Left cardiac atrium (tissue), 4 donors: ENCODE results near the gene RELN. TPM values are rescaled to one million over a fixed set of nuclear protein-coding genes. Genes with fewer than 3 reads are reported as not detected.

Experiments
- ATAC-seq, 2 donors: fragments of 200-7000 bp; cut with Tn5 transposase; one replicate each; pipeline ENCODE4 v1.9.1; 2020; ENCODE audit warnings: mild to moderate bottlenecking in 2 of 2, moderate library complexity in 2 of 2
- DNase-seq: peaks from one replicate; pipeline ENCODE4 v3.0.0-alpha.2; 2020
- intact Hi-C, 2 donors: fragments of 100-400 bp; cut with DNase I; formaldehyde crosslinking; loops; one replicate each; pipeline versions ENCODE4 v1.14.1 to v1.15.1; 2022 to 2023
- total RNA-seq, 2 donors: library from RNA; stranded (reverse); fragmentation: NEBNext Ultra II Directional; extraction: Animal tissue kit (Norgen Biotek cat#: 25700); gene quantifications; one replicate each; pipeline ENCODE4 v1.2.1, GENCODE V29; 2021
- donor health status: DM: no; HTN: yes; CAD: no.
- donor health status: DM: no; HTN: yes; CAD: no; lungs with severe emphysema.
- donor health status: DM: yes; HTN: yes; CAD: no.
- donor health status: Dilated cardiomyopathy.

Gene RELN
- total RNA-seq, 2 donors from 2014 or later, result 3.3 to 3.6 TPM

DNA sequence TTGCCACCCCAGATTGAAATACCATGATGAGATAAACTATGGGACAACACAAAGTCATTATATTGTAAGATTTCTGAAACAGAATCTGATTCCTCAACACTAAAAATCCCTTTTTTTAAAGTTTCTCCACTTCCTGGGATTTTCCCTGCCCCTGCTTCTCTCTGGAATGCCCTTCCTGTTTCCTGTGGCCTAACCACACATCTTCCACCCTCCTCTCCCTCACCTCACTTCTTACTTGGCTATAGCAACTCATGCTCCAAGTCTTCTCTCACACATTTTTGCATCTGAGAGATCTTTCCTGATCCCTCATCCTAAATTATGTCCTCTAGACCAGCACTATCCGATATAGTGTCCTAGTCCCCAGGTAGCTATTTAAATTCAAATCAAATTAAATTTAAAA lies 4.1 kb upstream of the RELN start:
- intact Hi-C loops, result no loop called here
- ATAC-seq, result no peak

DNA sequence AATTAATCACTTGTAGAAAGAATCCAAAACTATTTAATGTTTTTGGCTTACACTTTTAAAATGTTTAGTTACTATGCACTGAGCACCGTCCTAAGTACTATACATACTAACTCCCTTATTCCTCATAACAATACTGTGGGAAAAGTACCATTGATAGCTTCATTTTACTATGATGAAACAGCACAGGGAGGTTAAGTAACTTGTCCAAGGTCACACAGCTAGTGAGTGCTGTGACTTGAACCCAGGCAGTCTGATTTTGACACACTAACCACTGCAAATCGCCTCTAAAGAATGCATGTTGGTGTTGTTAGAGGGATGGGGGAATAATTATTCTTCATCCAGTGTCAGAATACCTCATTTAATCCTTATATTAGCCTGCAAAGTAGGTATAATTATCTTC lies 1.9 kb upstream of the RELN start:
- intact Hi-C loops, result no loop called here
- ATAC-seq (no peak), DNase-seq (no peak)

More for the DNA sequence above, 4.1 kb upstream of the RELN start:
- no peak for DNase-seq

DNA sequence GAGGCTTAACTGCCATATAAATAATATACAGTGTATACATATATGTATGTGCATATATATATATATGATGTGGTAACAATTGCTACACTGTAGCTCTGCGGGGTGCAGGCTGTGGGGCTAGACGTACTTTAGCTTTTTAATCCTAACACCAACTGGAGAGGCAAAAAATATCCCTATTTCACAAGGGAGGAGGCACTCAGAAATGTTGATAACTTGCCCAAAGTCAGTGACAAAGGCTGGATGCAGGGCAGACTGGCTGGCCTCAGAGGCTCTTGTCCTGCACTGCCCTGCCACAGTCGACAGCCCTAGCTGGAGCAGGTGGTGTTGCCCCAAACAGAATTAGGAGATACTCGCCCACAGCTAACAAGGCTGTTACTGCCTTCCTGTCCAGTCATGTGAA lies 1.5 kb upstream of the RELN start:
- ATAC-seq, result no peak
- intact Hi-C loops, result no loop called here

DNA sequence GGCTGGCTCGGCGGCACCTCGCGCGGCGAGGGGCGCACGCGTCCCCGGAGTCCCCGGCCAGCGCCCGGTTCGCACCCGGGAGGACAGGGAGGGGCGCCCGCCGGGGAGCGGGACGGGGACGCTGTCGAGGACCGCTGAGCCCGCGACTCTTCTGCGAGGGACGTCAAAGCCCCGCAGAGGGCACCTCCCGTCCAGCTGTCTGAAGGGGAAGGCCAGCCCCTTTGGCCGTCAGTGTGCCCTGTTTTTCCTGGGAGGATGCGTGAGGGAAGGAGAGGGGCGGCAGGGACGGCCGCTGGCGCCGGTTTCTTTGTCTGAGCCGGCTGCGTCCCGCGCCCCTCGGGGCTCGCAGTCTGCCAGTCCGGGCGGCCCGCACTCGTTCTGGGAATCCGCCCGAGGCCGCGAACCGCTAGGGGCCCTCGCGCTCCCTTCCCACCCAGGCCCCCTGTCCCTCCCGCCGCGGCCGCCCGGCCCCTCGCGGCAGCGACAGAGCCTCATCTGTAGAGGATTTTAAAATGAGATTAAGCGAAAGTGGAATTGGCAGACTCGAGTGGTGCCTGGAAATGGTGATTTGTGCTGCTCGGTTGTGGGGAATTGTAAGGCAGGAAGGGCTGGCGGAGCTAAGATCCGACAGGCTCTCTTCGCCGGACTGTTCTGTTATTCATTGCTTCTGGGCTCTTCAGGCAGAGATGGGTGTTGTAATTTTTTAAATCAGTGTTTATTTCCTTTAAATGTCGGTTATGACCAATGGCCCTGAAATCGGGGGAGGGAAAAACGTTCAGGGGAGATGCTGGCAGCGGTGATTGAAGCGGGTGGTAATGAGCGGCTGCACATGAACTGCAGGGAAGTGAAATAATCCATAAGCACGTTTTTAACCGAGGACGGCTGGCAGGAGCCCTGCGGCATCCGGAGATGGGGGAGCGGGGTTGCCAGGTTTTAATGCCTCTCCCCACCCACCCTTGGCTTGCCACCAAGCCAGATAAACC lies 618 bp upstream of the RELN start:
- DNase-seq (no peak), ATAC-seq (peak; percentile 47 to 52)
- intact Hi-C loops, result no loop called here

More for the DNA sequence above, 1.5 kb upstream of the RELN start:
- DNase-seq, result no peak

DNA sequence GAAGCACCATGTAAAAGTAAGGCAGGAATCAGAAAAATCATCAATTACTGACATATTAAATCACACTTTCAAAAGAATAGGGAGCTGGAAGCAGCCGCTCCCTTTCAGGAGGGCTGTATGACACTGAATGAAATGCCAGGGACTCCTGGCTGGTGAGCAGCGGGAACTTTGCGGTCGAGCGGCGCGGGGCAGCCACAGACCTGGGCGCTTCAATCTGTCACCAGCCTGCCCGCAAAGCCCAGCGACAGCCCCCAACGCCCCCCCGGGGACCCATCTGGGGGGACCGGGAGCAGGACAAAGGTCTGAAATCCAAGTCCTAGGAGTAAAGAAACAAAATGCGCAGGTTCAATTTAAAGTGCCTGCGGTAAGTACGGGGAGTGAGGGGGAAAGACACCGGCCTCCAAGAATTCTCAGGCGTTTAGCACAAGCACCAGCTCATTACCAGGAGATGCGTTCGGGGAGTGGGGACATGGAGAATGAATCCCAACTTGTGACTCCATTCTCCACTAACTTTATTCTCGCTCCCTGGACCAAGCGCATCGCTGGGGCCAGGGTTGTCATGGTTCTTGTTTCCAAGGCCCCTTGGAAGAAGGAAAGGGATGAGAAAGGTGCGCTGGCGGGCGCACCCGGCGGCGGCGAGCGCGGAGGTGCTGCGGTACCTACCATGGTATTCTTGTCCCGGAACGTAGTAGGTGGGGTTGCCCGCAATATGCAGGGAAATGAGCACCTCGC lies 824 bp downstream of the RELN start:
- DNase-seq (no peak), ATAC-seq (no peak)
- intact Hi-C loops, result no loop called here

DNA sequence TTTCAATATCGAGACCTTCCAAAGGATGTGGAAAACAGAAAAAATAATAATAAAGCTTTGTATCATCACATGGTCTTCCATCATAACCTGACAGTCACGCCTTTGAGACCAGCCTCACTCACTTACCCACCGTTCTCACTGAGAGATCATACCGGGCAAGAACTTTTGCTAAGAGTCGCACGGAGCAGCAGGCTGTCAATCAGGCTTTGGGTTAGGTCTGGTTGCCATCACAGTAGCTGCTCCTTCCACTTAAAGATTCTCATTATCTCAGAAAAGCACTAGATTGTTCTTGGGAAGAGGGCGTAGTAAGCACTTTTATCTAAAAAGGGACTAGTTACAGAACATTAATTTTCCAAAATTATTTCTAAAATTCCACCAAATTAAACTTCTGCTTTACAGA lies 2.0 kb downstream of the RELN start:
- no peak for DNase-seq
- intact Hi-C loops, result no loop called here
- ATAC-seq, result no peak

DNA sequence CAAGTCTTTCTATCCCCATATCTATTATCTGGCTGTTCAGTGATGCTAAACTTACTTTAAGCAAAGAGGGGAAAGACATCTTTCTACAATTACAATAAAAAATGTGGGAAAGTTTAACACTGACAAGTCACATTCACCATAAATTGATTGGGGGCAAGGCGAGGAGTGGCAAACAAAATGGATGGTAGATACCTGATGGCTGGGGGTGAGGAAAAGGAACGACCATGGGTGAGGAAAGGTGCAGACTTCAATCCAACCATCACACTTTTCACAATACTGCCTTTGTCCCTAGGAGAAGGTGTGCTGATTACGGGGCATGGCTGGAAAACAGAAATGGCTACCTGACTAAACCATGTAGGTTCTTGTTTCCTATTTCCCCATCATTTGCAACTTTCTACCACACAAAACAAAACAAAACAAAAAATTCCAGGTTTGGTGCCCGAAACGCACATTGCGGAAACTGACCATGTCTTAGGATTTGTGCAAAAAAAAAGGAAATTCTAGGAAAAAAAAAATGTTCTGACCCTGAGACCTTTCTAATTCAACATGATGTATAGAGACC lies 3.8 kb downstream of the RELN start:
- intact Hi-C loops, result no loop called here
- DNase-seq (no peak), ATAC-seq (no peak)

DNA sequence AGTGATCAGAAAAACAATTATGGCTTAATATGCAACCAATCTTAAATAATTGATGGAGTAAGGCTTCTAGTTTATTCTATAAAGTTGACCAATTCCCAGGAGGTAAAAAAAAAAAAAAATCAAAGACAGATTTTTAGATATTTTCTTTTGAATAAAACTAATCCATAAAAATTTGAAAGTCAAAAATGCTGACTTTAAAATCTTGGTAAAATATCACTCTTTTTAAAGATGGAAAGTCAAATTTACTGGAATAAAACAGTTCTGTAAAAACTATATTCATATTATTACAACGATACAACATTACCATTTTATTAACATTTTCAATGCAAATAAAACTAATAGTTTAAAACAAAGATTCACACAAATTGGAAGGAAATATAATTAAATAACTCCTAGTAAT lies 5.4 kb downstream of the RELN start:
- DNase-seq, result no peak
- no peak for ATAC-seq
- intact Hi-C loops, result no loop called here

DNA sequence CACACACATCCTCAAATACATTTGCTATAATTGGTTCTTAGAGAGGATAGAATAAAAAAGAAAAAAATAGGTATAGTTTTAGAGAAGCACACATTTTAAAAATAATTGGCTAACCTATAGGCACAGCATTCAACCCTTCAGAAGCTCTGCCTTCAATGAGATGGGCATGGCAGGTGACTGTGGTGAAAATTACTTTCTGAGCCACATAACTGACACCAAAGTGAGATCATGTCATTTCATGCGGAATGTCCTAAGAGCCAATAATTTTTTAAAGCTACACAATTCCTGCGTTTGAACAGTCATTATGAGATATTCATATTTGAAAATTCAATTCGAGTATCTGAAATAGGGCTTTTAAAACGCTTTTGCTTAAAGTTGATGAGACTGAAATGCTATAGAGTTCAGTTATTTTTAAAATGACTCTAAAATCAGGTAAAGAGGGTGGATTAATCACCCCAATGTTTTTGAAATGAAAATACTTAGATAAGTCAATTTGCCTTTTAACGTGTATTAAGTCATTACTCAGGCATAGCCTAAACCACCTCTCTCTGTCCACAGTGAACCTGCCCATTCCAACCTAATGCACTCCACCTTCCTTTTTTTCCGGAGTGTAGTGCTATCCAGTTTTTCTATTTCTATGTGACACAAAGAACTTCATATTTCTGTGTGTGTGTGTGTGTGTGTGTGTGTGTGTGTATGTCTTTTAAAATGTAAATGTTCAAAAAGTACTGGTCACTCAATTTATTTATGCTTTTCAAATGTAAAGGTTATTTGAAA lies 6.1 kb downstream of the RELN start:
- DNase-seq, result no peak
- intact Hi-C loops, result no loop called here
- no peak for ATAC-seq

DNA sequence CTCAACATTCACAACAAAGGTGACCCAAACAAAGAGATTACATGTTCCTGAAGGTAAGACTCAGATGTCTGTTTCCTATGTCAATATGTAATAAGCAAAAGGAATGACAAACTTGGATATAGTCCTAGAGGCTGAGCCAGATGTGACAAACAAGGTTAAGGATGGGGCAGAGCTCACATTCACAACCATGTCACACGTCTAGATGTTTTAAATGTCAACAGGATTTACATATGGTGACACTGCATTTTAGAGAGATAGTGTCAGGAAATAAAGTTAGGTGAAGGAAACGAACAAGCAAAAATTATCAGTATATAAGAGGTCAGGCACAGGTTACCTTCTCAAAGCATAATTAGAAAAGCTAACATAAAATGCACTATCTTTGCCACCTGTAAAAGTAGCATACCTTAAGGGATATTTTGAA lies 8.4 kb downstream of the RELN start:
- ATAC-seq (no peak), DNase-seq (no peak)
- intact Hi-C loops, result no loop called here

DNA sequence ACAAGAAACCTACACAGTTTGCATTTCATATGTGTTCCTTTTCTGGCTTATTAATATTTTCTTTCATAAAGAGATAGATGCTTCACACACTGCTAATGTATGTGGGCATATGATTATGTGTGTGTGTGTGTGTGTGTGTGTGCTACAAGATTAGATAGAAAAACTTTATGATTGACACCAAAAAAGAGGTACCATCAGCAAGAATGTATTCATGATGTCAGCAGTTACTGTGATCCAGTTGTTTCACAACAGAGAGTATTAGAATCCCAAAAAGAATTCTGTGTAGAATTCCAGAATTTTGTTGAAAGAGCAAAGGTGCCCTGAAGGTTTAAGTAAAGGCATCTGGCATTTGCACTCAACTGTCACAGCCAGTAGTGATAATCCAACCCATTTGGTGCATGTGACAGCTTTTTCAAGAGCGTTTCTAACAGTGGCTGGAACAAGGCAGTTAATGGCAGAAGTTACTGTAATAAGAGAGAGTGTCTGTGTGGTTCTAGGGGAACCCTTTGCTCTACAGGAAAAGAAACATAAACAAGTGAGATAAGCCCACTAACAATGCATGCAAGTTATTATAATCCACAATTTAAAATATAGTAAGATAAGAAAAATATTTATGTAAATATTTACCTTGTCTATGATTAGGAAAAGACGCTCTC lies 16.6 kb downstream of the RELN start:
- no peak for DNase-seq
- ATAC-seq, result no peak
- intact Hi-C loops, result no loop called here

DNA sequence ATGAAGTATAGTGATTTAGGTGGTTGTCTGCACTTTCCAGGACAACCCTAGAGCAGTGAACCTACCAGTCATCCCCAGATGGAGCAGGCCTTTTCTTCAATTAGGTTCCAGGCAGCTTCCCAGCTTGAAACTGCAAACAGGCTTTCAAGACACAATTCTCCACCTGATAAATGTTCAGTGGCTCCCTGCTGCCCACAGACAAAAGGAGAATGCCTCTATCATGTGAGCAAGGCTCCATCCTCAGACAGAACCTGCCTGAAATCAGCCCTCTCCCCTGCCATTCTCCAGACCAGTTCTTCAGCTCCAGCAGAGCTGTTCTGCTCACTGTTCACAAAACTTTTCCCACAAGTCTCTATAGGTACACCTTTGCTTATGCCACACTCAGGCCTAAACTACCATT lies 22.1 kb downstream of the RELN start:
- intact Hi-C loops, result no loop called here
- ATAC-seq, result no peak
- DNase-seq, result no peak

DNA sequence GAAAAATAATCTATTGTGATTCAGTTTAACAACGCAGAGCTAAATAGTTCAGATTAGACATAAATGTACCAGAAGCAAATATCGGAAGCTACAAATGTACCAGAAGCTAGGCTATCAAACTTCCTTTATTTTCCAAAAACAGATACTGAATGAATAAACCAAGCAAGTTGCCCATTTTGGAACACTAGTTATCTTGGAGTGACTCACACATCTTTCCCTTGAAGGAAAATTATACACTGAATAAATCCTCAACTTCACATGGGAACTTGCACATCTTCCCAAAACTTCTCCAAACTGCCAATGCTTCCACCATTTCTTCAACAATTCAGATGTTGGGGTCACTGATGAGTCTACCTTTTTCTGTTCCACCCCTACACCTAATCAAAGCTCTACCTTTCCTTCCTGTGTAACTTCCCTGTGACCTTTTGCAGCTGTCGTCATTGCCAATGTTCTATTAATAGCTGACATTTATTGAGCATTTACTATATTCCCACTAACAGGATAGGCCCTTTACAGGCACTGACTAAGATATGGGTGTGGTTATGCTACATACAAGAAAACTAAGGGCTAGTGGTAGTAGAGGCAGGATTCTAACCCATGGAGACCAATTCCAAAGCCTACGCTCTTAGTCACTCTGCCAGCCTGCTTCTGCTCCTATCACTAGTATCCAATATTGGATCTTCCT lies 22.7 kb downstream of the RELN start:
- DNase-seq, result no peak

DNA sequence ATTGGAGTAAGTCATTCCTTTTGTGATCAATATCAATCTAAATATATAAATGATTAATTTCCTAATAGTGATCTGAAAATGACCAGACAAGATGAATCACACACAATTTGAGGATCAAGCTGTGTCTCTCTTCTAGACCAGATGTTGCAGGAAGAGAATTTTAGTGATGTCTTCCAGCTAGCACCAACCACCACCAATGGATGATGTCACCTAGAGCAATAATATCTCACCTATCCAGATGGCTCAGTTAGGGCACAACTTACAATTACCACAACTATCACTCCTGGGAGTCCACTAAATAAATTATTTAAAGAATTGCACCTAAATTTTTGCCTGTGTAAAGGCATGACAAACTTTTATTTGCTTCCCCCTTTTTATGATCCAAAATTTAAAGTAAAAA lies 25.2 kb downstream of the RELN start:
- intact Hi-C loops, result no loop called here
- no peak for ATAC-seq
- DNase-seq, result no peak

More for the DNA sequence above, 22.7 kb downstream of the RELN start:
- intact Hi-C loops, result no loop called here
- no peak for ATAC-seq

DNA sequence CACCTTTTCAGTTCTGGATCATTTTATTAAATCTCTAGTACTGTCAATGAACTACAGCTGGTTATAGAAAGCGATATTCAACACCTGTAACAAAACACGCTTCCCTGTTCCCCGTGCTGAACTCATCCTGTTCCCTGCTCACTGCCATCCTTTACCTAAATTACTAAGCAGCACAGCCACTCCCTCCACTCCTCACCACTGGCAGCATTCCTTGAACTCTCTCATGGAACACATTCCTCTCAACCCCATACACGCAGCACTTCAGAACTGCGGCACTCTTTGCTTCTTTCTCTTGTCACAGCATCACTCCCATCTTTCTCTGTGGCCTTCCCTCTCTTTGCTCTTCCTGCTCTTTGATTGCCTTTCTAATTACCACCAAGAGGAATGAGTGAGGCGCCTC lies 27.4 kb downstream of the RELN start:
- ATAC-seq (no peak), DNase-seq (no peak)
- intact Hi-C loops, result no loop called here

DNA sequence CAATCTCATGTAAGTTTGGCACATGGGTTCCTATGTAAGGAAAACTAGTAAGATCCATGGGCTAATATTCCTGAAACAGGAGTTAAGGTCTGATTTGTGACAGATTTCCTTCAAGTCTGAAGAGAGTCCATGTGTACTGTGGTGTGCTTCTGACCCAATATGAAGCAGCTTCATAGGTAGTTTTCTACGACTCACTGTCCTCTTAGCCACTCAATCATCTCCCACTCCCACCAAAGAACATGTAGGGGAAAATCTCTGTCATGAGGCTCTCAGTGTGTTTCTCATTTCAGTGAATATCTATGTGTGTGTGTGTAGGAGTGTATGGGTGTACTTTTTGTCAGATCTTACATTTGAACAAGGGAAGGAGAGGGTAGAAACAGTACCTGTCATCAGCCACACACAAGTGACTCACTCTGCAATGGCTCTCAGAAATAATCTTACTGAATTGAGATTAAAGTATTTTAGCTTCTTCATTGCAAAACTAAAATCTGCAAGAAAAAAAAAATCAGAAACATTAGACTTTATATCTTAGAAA lies 31.1 kb downstream of the RELN start:
- intact Hi-C loops, result no loop called here
- no peak for DNase-seq
- no peak for ATAC-seq

DNA sequence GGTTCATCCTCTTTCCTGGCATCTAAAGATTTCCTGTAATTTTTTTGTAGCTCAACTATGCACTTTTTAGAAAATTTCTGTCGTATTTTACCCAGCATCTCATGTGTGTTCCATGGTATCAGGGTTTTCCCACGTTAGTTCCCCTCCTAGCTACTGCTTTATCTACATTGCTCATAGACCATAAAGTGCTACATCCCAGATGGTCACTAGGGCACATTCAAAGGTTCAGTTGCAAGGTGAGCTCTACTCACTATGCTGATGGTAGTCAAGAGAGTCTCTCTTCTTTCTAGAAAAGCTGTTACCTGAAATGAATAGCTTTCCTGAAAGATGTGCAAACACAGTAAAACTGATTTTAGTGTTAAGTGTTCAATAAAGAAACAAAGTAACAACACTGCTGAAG lies 33.5 kb downstream of the RELN start:
- no peak for DNase-seq
- intact Hi-C loops, result no loop called here
- no peak for ATAC-seq

DNA sequence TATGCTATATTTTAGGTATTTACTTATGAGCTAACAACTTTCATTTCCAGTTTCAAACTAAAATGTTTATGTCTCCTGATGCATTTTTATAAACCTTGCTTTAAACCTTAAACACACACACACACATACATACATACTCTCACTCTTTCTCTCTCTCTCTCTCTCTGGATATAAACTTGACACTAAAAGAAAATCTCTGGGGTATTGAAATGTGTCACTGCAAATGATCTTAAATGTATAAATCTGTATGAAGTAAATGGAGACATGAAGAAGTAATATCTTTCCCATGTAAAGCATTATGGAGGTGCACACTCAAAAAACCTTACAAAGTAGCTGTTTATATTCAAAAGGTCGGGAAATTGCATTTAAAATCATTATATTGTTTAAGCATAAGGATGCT lies 37.0 kb downstream of the RELN start:
- intact Hi-C loops, result no loop called here
- no peak for ATAC-seq

More for the DNA sequence above, 37.0 kb downstream of the RELN start:
- DNase-seq, result no peak
